ENCODE data around the gene ADAMTSL3.

ADAMTSL3 gene

GRCh38 chr15:83688201-83688600 is 34.3 kb downstream of the ADAMTSL3 start:
- Histone ChIP-seq H4K20me1 (ENCODE audit: insufficient read depth, low read length, poor library complexity, severe bottlenecking) (no peaks in the 10 kb centered on the region), H3K4me3 (ENCODE audit: low read length, poor library complexity, severe bottlenecking) (no peak overlapping the region), H3K9me2 (replicated peaks; ENCODE audit: low read depth, low read length) (no peaks in the 10 kb centered on the region), H3K79me2 (ENCODE audit: insufficient read depth, low read length) (no peaks in the 10 kb centered on the region), H3K4me2 (ENCODE audit: low read depth, low read length, poor library complexity, severe bottlenecking) (no peak overlapping the region), H2AFZ (ENCODE audit: low read length) (no peak overlapping the region), H3K9ac (ENCODE audit: low read depth, low read length, poor library complexity, severe bottlenecking) (no peak overlapping the region), H3F3A (ENCODE audit: low read depth) (no peaks in the 10 kb centered on the region), H3K9me3 (ENCODE audit: insufficient read depth, low read depth, low read length) (no peaks in the 10 kb centered on the region), H3K27me3 (ENCODE audit: insufficient read depth, low read length, poor library complexity, severe bottlenecking) (no peaks in the 10 kb centered on the region), H3K4me1 (ENCODE audit: insufficient read depth, low read length, poor library complexity, severe bottlenecking) (no peaks in the 10 kb centered on the region), H3K36me3 (ENCODE audit: insufficient read depth, low read length) (no peaks in the 10 kb centered on the region)
- TF ChIP-seq CTCF (conservative IDR thresholded peaks at IDR 0.05; ENCODE audit: low read length) (no peak), EZH2phosphoT487 (IDR thresholded peaks at IDR 0.05; ENCODE audit: borderline replicate concordance) (no peak)

- H3K27me3 ChIP-seq (ENCODE audit: insufficient read depth, low read length, poor library complexity, severe bottlenecking): no peaks in the 10 kb centered on the region
- H3F3A ChIP-seq (ENCODE audit: low read depth): no peaks in the 10 kb centered on the region
- no peak overlapping the region for H3K4me2 ChIP-seq (ENCODE audit: low read depth, low read length, poor library complexity, severe bottlenecking)
- H3K4me3 ChIP-seq (ENCODE audit: low read length, poor library complexity, severe bottlenecking): no peak overlapping the region
- no peaks in the 10 kb centered on the region for H3K9me2 ChIP-seq (replicated peaks; ENCODE audit: low read depth, low read length)
- no peak overlapping the region for H3K9ac ChIP-seq (ENCODE audit: low read depth, low read length, poor library complexity, severe bottlenecking)
- no peaks in the 10 kb centered on the region for H4K20me1 ChIP-seq (ENCODE audit: insufficient read depth, low read length, poor library complexity, severe bottlenecking)
- TF ChIP-seq CTCF (conservative IDR thresholded peaks at IDR 0.05; ENCODE audit: low read length) (no peak), EZH2phosphoT487 (IDR thresholded peaks at IDR 0.05; ENCODE audit: borderline replicate concordance) (no peak)
- no peak overlapping the region for H2AFZ ChIP-seq (ENCODE audit: low read length)
- H3K9me3 ChIP-seq (ENCODE audit: insufficient read depth, low read depth, low read length): no peaks in the 10 kb centered on the region
- no peaks in the 10 kb centered on the region for H3K4me1 ChIP-seq (ENCODE audit: insufficient read depth, low read length, poor library complexity, severe bottlenecking)
- no peaks in the 10 kb centered on the region for H3K79me2 ChIP-seq (ENCODE audit: insufficient read depth, low read length)
- no peaks in the 10 kb centered on the region for H3K36me3 ChIP-seq (ENCODE audit: insufficient read depth, low read length)
Measured at GRCh38 chr15:83690676-83691075, 36.8 kb downstream of the ADAMTSL3 start.

- Histone ChIP-seq H3F3A (ENCODE audit: low read depth) (no peaks in the 10 kb centered on the region), H3K36me3 (ENCODE audit: insufficient read depth, low read length) (no peaks in the 10 kb centered on the region), H3K79me2 (ENCODE audit: insufficient read depth, low read length) (no peaks in the 10 kb centered on the region), H3K4me3 (ENCODE audit: low read length, poor library complexity, severe bottlenecking) (no peak overlapping the region), H3K4me1 (ENCODE audit: insufficient read depth, low read length, poor library complexity, severe bottlenecking) (no peaks in the 10 kb centered on the region), H3K9me2 (replicated peaks; ENCODE audit: low read depth, low read length) (no peaks in the 10 kb centered on the region), H2AFZ (ENCODE audit: low read length) (no peak overlapping the region), H4K20me1 (ENCODE audit: insufficient read depth, low read length, poor library complexity, severe bottlenecking) (no peaks in the 10 kb centered on the region), H3K27me3 (ENCODE audit: insufficient read depth, low read length, poor library complexity, severe bottlenecking) (no peaks in the 10 kb centered on the region), H3K9me3 (ENCODE audit: insufficient read depth, low read depth, low read length) (no peaks in the 10 kb centered on the region), H3K9ac (ENCODE audit: low read depth, low read length, poor library complexity, severe bottlenecking) (no peak overlapping the region), H3K4me2 (ENCODE audit: low read depth, low read length, poor library complexity, severe bottlenecking) (no peak overlapping the region)
- TF ChIP-seq CTCF (conservative IDR thresholded peaks at IDR 0.05; ENCODE audit: low read length) (no peak), EZH2phosphoT487 (IDR thresholded peaks at IDR 0.05; ENCODE audit: borderline replicate concordance) (no peak)
Measured at GRCh38 chr15:83692746-83693581, 39.0 kb downstream of the ADAMTSL3 start.
